OCI-LY3 (cell line): ENCODE measurements around the gene FSCN2.

ENCODE experiments used
- EZH2phosphoT487 ChIP-seq: fragments of 200-600 bp; shearing (Covaris generic); IDR thresholded peaks from 2 replicates; pipeline ENCODE4 v1.6.1; 2018; ENCODE audit warnings: antibody characterized with exemption, mixed run types, low read depth
- TF ChIP-seq, protein P1 (sequence below): fragments of 200-600, 300-600 bp; sonication (generic); IDR thresholded peaks from 2 replicates; pipeline ENCODE4 v1.5.1; 2014; ENCODE audit warnings: antibody characterized with exemption, low read length, low read depth

DNA sequence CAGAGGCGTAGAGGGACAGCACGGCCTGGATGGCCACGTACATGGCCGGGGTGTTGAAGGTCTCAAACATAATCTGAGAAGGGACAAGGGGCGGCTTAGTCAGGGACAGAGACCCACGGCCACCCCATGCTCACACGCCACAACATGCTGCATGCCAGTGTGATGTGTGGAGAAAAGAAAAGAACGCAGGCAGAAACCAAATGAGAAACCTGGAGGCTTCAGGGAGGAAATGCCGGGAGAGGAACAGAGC, 16.7 kb upstream of the FSCN2 start:
- TF ChIP-seq, protein P1, sequence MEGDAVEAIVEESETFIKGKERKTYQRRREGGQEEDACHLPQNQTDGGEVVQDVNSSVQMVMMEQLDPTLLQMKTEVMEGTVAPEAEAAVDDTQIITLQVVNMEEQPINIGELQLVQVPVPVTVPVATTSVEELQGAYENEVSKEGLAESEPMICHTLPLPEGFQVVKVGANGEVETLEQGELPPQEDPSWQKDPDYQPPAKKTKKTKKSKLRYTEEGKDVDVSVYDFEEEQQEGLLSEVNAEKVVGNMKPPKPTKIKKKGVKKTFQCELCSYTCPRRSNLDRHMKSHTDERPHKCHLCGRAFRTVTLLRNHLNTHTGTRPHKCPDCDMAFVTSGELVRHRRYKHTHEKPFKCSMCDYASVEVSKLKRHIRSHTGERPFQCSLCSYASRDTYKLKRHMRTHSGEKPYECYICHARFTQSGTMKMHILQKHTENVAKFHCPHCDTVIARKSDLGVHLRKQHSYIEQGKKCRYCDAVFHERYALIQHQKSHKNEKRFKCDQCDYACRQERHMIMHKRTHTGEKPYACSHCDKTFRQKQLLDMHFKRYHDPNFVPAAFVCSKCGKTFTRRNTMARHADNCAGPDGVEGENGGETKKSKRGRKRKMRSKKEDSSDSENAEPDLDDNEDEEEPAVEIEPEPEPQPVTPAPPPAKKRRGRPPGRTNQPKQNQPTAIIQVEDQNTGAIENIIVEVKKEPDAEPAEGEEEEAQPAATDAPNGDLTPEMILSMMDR: no peak
- no peak for TF ChIP-seq EZH2phosphoT487
